ENCODE measurements around the gene TK1.

The TK1 gene

DNA sequence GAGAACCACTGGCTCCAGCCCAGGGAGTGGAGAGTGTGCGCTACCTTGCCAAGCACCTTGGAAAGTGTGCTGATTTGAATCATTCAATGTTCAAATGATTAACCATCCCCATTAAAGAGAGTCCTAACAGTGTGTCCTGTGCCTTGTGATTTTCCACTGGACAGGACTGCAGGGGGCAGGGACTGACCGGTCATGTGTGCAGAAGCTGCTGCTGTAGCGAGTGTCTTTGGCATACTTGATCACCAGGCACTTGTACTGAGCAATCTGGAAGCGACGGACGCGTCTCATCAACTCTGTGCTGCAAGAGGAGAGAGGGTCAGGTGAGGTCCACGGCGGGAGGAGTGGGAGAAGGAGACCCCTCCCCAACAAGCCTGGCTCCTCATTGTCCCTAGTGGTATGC lies 2.0 kb downstream of the TK1 start:
- no peak overlapping the region for H3K9ac ChIP-seq (ENCODE audit: low read length)
- H3K4me1 ChIP-seq (ENCODE audit: control insufficient read depth, low read depth, low read length): no peaks in the 10 kb centered on the region

GRCh38 chr17:78184351-78184750 lies 2.5 kb downstream of the TK1 start:
- Histone ChIP-seq H3K9me3 (ENCODE audit: control insufficient read depth, low read depth, low read length) (no peaks in the 10 kb centered on the region), H3K27ac (ENCODE audit: low read length) (no peak overlapping the region), H3K9ac (ENCODE audit: low read length) (no peak overlapping the region), H3K36me3 (ENCODE audit: control insufficient read depth, low read depth, low read length) (peaks cover 55% of the 10 kb centered on the region), H3K4me3 (ENCODE audit: low read length) (no peak overlapping the region), H3K27me3 (ENCODE audit: control insufficient read depth, insufficient read depth, low read length) (no peaks in the 10 kb centered on the region), H3K4me1 (ENCODE audit: control insufficient read depth, low read depth, low read length) (no peaks in the 10 kb centered on the region)

More for the DNA sequence above, 2.0 kb downstream of the TK1 start:
- peaks cover 50% of the 10 kb centered on the region for H3K36me3 ChIP-seq (ENCODE audit: control insufficient read depth, low read depth, low read length)
- no peaks in the 10 kb centered on the region for H3K27me3 ChIP-seq (ENCODE audit: control insufficient read depth, insufficient read depth, low read length)
- no peaks in the 10 kb centered on the region for H3K9me3 ChIP-seq (ENCODE audit: control insufficient read depth, low read depth, low read length)
- no peak overlapping the region for H3K27ac ChIP-seq (ENCODE audit: low read length)
- no peak overlapping the region for H3K4me3 ChIP-seq (ENCODE audit: low read length)

- Histone ChIP-seq H3K4me1 (ENCODE audit: control insufficient read depth, low read depth, low read length) (no peaks in the 10 kb centered on the region), H3K27me3 (ENCODE audit: control insufficient read depth, insufficient read depth, low read length) (no peaks in the 10 kb centered on the region), H3K4me3 (ENCODE audit: low read length) (no peak overlapping the region), H3K9me3 (ENCODE audit: control insufficient read depth, low read depth, low read length) (no peaks in the 10 kb centered on the region), H3K27ac (ENCODE audit: low read length) (no peak overlapping the region), H3K36me3 (ENCODE audit: control insufficient read depth, low read depth, low read length) (peaks cover 60% of the 10 kb centered on the region), H3K9ac (ENCODE audit: low read length) (no peak overlapping the region)
These were observed 2.9 kb downstream of the TK1 start for GRCh38 chr17:78183916-78184315.

DNA sequence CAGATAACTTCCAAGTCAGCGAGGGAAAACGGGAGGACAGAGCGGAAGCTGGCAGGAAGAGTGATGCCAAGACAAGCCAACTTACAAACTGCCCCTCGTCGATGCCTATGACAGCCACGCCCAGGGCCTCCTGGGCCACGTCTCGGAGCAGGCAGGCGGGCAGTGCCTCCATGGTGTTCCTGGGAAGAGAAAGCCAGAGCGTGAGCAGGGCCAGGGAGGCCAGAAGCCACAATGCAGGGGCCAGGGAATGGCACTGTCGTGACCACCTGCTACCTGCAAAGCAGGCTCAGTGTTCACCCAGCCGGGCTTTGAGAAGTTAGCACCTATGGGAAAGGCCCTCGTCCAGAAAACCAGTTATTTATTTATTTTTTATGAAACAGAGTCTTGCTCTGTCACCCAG lies 4.3 kb downstream of the TK1 start:
- Histone ChIP-seq H3K27me3 (ENCODE audit: control insufficient read depth, insufficient read depth, low read length) (no peaks in the 10 kb centered on the region), H3K27ac (ENCODE audit: low read length) (no peak overlapping the region), H3K4me3 (ENCODE audit: low read length) (no peak overlapping the region), H3K9ac (ENCODE audit: low read length) (no peak overlapping the region), H3K4me1 (ENCODE audit: control insufficient read depth, low read depth, low read length) (no peaks in the 10 kb centered on the region), H3K36me3 (ENCODE audit: control insufficient read depth, low read depth, low read length) (peaks cover 69% of the 10 kb centered on the region), H3K9me3 (ENCODE audit: control insufficient read depth, low read depth, low read length) (no peaks in the 10 kb centered on the region)

DNA sequence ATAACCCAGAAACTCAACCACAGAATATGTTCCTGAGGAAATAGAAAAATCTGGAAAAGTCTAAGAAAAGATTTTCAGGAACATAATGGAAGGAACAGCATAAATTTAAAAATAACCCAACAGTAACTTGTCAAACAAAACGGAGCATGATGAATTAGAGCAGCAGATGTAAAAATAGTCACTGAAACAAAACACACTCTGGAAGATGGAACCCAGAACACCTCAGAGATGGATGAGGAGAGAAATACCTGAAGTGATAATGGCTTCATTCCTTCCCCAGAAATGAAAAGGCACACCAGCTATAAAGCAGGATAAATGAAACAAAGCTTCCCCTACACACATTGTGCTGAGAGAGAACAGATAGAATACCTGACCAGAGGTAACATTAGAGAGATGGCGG lies 6.3 kb downstream of the TK1 start:
- H3K27ac ChIP-seq (ENCODE audit: low read length): no peak overlapping the region
- no peak overlapping the region for H3K4me3 ChIP-seq (ENCODE audit: low read length)
- peaks cover 73% of the 10 kb centered on the region for H3K36me3 ChIP-seq (ENCODE audit: control insufficient read depth, low read depth, low read length)
- no peak overlapping the region for H3K9ac ChIP-seq (ENCODE audit: low read length)
- H3K9me3 ChIP-seq (ENCODE audit: control insufficient read depth, low read depth, low read length): no peaks in the 10 kb centered on the region
- H3K27me3 ChIP-seq (ENCODE audit: control insufficient read depth, insufficient read depth, low read length): no peaks in the 10 kb centered on the region
- no peaks in the 10 kb centered on the region for H3K4me1 ChIP-seq (ENCODE audit: control insufficient read depth, low read depth, low read length)

- Histone ChIP-seq H3K36me3 (ENCODE audit: control insufficient read depth, low read depth, low read length) (peaks cover 77% of the 10 kb centered on the region), H3K9ac (ENCODE audit: low read length) (no peak overlapping the region), H3K27ac (ENCODE audit: low read length) (no peak overlapping the region)
These were observed 6.8 kb downstream of the TK1 start for GRCh38 chr17:78180083-78180482.

DNA sequence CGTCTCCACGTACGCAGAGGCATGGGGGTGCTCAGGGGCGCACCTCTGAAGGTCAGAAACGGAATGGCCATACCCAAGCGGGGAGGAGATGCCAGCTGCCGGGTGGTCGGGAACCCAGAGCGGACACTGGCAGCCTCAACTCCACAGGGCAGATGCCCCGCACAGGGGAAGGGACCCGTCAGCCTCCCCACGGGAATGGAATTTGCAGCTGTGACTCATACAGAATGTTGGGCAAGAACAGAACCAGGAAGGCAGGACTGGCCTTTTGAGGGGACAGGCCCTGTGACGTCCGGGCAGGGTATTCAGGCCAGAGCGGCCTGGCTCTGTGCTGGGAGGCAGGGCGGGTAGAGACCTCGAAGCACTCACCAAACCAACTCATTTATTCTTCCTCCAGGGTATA lies 7.5 kb downstream of the TK1 start:
- Histone ChIP-seq H3K36me3 (ENCODE audit: control insufficient read depth, low read depth, low read length) (peaks cover 75% of the 10 kb centered on the region), H3K9me3 (ENCODE audit: control insufficient read depth, low read depth, low read length) (no peaks in the 10 kb centered on the region), H3K4me3 (ENCODE audit: low read length) (no peak overlapping the region), H3K27ac (ENCODE audit: low read length) (no peak overlapping the region), H3K9ac (ENCODE audit: low read length) (no peak overlapping the region), H3K27me3 (ENCODE audit: control insufficient read depth, insufficient read depth, low read length) (no peaks in the 10 kb centered on the region), H3K4me1 (ENCODE audit: control insufficient read depth, low read depth, low read length) (no peaks in the 10 kb centered on the region)

More at GRCh38 chr17:78180083-78180482, 6.8 kb downstream of the TK1 start:
- no peak overlapping the region for H3K4me3 ChIP-seq (ENCODE audit: low read length)
- H3K4me1 ChIP-seq (ENCODE audit: control insufficient read depth, low read depth, low read length): no peaks in the 10 kb centered on the region
- H3K9me3 ChIP-seq (ENCODE audit: control insufficient read depth, low read depth, low read length): no peaks in the 10 kb centered on the region
- H3K27me3 ChIP-seq (ENCODE audit: control insufficient read depth, insufficient read depth, low read length): no peaks in the 10 kb centered on the region

GRCh38 chr17:78176548-78177025 lies 10.3 kb downstream of the TK1 start:
- Histone ChIP-seq H3K4me1 (ENCODE audit: control insufficient read depth, low read depth, low read length) (peaks cover 12% of the 10 kb centered on the region), H3K36me3 (ENCODE audit: control insufficient read depth, low read depth, low read length) (peaks cover 58% of the 10 kb centered on the region), H3K27ac (ENCODE audit: low read length) (no peak overlapping the region), H3K9ac (ENCODE audit: low read length) (no peak overlapping the region), H3K4me3 (ENCODE audit: low read length) (no peak overlapping the region), H3K27me3 (ENCODE audit: control insufficient read depth, insufficient read depth, low read length) (no peaks in the 10 kb centered on the region), H3K9me3 (ENCODE audit: control insufficient read depth, low read depth, low read length) (no peaks in the 10 kb centered on the region)

DNA sequence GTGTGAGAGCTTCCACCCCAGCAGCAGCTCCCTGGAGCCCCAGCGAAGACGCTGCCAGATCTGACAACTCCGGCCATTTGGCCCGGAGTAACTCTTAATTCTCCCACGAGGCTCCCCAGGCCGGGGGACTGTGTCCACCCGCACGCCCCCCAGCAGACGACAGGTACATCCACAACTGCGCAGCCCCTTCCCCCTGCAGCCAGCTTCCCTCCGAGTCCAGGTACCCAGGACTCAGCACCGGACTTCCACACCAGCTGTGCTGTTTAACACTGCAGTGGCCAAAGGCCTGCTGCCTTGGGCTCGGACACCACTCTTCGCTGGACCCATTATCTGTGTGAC lies 11.2 kb downstream of the TK1 start:
- Histone ChIP-seq H3K27ac (ENCODE audit: low read length) (no peak overlapping the region), H3K9ac (ENCODE audit: low read length) (no peak overlapping the region), H3K27me3 (ENCODE audit: control insufficient read depth, insufficient read depth, low read length) (no peaks in the 10 kb centered on the region), H3K9me3 (ENCODE audit: control insufficient read depth, low read depth, low read length) (no peaks in the 10 kb centered on the region), H3K4me3 (ENCODE audit: low read length) (no peak overlapping the region), H3K4me1 (ENCODE audit: control insufficient read depth, low read depth, low read length) (peaks cover 12% of the 10 kb centered on the region), H3K36me3 (ENCODE audit: control insufficient read depth, low read depth, low read length) (peaks cover 49% of the 10 kb centered on the region)

GRCh38 chr17:78174870-78175642 lies 11.8 kb downstream of the TK1 start:
- Histone ChIP-seq H3K4me3 (ENCODE audit: low read length) (no peak overlapping the region), H3K36me3 (ENCODE audit: control insufficient read depth, low read depth, low read length) (peaks cover 44% of the 10 kb centered on the region), H3K4me1 (ENCODE audit: control insufficient read depth, low read depth, low read length) (peaks cover 12% of the 10 kb centered on the region)

GRCh38 chr17:78174346-78174869 lies 12.4 kb downstream of the TK1 start:
- peaks cover 37% of the 10 kb centered on the region for H3K36me3 ChIP-seq (ENCODE audit: control insufficient read depth, low read depth, low read length)
- H3K27ac ChIP-seq (ENCODE audit: low read length): no peak overlapping the region
- peaks cover 12% of the 10 kb centered on the region for H3K4me1 ChIP-seq (ENCODE audit: control insufficient read depth, low read depth, low read length)
- H3K9me3 ChIP-seq (ENCODE audit: control insufficient read depth, low read depth, low read length): no peaks in the 10 kb centered on the region
- no peaks in the 10 kb centered on the region for H3K27me3 ChIP-seq (ENCODE audit: control insufficient read depth, insufficient read depth, low read length)
- H3K4me3 ChIP-seq (ENCODE audit: low read length): no peak overlapping the region
- no peak overlapping the region for H3K9ac ChIP-seq (ENCODE audit: low read length)

More at GRCh38 chr17:78174870-78175642, 11.8 kb downstream of the TK1 start:
- H3K9ac ChIP-seq (ENCODE audit: low read length): no peak overlapping the region
- no peaks in the 10 kb centered on the region for H3K9me3 ChIP-seq (ENCODE audit: control insufficient read depth, low read depth, low read length)
- H3K27ac ChIP-seq (ENCODE audit: low read length): no peak overlapping the region
- no peaks in the 10 kb centered on the region for H3K27me3 ChIP-seq (ENCODE audit: control insufficient read depth, insufficient read depth, low read length)
